SKM-1 treated with dmso at 0.1 percent for 144 hours (cell line): ENCODE results near the gene TTC32.
"Not testable (repeated sequence)": the region's sequence is repeated elsewhere in the genome, so short reads cannot be mapped to it uniquely, and the experiment has no call there.

ENCODE experiments used
- DNase-seq: peaks from one replicate; lab custom pipeline; 2025; ENCODE audit not compliant: unreplicated experiment; lab: John Stamatoyannopoulos, UW

TTC32 gene

DNA sequence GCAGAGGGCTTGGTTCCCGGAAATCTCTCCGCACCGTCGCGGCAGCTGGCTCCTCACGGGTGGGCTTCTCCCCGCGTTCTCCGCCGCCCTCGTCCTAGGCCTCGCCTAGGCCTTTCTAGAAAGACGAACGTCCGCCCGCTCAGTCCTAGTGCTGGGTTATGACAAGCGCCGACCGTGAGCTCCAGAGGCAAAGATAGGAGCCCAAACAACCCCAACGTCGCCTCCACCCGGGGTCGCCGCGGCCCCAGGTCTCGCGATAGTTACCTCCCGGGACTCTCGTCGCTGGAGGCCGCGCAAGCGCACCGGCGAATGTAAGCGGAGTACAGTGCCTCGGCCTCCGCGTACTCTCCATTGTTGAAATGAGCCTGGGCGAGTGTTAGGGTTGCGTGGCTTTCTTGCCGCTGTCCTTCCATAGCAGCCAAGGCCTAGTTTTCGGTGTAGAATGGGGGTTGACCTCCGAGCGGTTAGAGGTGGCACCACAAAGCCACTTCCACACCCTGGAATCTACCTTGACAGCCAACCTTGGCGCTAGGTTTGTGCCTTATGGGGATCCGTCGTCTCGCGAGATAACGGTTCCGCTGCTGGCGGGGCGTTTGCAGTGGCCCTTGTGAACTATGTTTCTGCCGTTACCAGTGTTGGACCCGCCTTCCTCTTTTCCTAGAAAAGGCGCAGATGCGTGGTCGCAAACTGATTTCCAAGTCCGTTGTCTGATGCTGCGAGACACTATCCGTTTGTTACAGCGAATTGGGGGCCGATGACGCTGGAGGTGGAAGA is at the start of gene TTC32:
TSS of gene TTC32 (minus strand) at position 542 of the 774 bp plus-strand sequence. CDS start at position 413, 129 bp downstream.
- peak; percentile 91 for DNase-seq

DNA sequence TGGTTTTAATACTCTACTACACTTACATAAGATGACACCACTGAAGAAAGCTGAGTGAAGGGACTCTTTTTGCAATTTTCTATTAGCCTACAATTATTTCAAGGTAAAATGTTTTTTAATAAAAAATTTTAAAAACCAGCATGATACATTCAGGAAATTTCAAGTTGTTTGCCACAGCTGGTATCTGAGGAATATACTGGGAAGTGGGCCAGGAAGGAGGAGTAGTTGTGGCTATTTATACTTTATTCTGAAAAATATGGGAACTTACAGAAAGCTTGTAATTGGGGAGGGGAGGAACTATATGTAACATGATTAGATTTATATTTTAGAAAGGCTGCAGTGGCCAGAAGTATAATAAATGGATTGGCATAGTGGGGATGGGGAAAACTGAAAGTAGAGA is 47.3 kb upstream of the TTC32 start:
- DNase-seq: no peak

DNA sequence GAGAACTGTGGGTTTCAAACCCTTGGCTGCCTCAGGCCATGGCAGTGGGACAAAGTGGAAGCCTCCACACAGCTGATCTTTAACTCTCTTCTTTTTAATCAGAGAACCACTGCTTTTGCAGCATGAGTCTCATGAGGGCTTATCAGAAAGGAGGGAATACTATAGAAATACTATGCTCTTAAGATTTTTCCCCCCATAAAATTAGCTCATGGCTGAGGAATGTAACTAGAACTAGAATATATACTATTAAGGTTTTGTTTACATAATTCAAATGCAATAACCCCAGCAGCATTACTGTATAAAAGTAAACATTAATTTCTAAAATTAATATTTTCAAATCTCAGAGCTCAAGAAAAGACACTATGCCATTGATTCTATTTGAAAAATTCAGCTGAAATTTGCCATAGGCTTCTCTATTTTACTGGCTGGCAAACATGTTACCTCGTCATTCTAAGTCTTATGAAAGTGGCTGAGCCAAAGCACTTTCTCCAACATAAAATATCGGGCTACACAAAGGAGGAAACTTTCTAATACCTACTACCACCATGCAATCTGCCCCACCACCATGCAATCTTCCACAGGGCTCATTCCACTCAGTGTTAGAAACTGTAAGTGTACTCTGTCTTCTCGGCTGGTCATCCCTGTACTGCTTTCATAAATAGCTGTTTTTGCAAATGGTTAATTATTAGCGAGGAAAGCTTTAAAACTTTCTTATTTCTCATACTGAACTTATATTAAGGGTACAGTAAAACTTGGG is 45.6 kb upstream of the TTC32 start:
- DNase-seq: no peak

DNA sequence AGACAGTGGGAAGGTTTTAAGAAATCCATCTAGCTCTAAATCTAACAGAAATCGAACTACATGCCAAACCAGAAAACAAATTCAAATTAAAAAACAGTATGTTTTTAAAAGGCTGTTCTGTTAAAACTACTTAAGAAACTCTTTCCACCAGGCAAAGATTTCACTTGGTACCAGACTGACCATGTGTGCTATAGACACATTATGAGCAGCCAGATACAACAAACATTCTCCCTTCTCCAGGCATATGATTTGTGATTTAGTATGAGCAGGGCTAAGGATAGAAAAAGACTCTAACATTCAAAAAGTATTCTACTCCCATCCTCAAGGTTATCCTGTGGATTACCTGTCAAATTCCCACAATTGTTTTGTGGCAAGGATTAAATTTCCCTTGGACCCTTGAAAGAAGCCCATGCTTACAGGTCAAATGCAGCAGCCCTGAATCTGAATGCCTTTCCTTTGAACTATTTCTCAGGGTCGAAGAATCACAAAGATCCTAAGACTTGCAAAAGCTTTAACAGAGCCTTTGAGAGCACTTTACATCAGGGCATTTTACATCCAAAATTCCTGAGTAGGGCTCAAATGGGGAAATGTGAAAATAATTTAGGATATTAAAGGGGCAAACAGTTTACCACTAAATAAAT is 42.5 kb upstream of the TTC32 start:
- DNase-seq: no peak

DNA sequence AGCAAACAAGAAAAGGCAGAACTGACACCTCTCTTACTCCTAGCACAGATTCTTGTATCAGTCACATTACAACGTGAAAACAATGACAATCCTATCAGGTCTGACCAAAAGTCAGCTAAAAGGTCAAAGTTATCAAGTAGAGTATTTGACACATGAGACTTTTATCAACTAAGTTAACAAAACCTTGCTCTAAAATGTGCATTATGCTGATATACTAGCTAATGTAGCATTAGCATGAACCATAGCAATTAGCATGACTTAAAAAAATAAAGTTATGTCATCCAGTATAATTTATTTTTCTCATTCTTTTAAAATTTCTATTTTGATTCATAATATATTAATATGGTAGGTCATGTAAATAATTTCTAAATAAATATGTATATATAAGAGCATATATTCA is 41.4 kb upstream of the TTC32 start:
- DNase-seq: no peak

DNA sequence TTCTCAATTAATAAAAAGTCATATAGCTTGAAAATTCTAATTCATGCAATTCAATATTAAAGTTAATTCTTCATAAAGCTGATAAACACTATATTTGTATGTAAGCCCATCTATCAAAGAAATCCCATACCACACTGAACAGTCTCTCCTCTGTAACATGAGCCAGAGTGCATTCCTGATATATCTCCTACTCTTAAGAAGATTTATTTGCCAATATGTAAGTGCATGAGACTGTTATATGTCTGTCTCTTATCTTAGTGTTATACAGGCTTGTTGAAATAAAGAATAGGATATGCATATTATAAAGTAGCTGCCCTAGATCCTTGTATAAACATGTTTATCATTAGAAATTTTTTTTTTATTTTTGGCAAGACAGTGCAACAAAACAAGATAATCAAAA is 40.4 kb upstream of the TTC32 start:
- DNase-seq: no peak

DNA sequence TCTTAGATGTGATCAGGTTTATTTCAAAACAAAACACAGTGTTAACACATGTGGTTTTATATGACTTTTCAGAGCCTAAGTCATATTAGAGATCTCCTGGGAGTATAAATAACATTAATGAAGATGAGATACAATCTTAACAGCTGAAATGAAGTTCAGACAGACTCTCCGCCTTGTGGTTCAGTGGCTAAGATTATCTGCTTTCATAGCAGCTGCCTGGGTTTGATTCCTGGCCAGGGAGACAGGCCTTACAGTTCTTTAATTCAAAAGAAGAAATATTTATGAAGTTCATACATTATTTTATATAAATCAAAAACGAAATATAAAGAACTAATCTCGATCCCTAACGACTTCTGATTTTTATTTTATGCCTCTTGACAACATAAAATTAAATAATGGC is 35.2 kb upstream of the TTC32 start:
- no peak for DNase-seq

DNA sequence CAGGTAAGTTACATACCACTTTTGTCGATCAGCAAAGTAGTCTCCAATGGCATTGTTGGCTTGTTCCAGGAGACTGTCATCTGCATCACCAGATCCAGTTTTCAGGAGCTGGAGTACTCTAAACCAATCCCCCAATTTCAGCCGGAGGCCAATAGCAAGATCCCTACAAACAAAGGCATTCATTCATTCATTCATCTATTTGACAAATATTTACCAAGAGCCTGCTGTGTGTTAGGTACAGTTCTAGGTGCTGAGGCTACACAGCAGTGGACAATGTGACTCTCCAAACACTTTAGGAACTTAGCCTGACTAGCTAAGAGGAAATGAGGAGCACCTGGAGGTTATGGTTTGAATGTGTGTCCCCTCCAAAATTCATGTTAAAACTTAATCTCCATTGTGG is 34.4 kb upstream of the TTC32 start:
- DNase-seq: no peak

DNA sequence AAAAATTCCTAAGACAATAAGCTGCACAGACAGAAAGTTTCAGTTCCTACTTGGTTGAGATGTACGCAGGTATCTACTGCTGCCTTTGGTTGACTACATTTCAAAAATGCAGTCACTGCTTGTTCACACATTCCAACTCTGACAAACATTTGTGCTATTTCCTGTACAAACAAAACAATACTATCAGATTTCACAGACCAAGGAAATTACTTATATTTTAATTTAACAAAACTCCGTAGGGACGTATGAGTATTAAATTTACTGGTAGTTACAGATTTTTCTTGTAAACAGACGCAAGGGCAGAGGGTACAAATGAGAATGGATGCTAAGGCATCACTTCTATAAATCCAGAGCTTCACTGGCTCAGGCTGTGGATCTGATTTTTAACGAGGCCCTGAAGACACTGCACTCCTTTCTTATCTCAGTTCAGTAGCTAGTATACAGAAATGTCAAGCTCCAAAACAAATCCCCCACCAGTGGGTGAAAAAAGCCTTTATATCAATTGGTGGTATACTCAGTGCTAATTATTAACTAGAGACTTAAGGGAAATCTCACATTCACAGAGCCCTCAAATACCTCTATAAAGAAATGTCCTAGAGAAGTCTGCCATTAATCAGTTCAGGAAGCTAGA is 31.7 kb upstream of the TTC32 start:
- no peak for DNase-seq

DNA sequence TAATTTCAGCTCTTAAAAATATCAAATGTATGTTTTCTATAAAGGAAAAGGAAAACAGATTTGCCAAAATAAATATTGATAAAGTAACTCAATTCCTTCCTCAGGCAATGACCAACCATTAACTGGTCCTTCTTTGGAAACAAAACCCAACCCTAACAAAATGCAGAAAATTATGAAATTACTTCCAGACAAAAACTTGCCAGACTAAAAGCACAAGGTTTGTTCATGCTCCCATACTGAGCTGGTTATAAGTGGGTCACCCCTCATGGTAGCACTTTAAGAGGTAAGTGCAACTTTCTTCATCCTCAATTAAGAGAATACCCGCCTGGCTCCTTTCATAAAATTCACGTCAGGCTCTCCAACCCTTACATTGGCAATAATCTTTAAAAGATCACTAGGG is 31.1 kb upstream of the TTC32 start:
- no peak for DNase-seq

DNA sequence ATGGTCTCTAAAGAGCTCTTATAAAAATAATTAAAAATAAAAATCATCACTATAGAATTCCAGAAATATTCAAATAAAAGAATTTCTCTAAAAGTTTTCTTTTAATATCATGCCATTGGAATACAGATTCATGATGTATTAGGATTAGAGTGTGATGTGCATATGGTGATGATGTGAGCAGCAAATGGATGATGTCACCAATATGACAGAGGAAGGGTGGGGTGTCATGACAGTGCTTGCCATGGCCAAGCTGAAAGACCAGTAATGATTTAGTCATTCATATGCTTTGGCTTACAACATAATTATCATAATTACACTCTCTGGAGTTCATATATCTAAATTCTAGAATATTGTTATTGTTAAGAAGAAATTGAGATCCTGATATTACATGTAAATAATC is 27.4 kb upstream of the TTC32 start:
- DNase-seq: no peak

DNA sequence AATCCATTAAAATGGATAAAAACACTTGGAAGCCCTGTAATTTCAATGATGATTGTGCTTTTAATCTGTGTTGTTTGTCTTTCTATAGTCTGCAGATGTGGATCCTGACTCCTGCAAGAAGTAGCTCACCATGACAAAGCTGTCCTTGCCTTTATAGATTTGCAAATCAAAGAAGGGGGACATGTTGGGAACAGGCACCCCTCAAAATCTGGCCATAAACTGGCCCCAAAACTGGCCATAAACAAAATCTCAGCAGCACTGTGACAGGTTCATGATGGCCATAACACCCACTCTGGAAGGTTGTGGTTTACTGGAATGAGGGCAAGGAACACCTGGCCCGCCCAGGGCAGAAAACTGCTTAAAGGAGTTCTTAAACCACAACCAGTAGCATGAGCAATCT is 26.0 kb upstream of the TTC32 start:
- not testable (repeated sequence) for DNase-seq

DNA sequence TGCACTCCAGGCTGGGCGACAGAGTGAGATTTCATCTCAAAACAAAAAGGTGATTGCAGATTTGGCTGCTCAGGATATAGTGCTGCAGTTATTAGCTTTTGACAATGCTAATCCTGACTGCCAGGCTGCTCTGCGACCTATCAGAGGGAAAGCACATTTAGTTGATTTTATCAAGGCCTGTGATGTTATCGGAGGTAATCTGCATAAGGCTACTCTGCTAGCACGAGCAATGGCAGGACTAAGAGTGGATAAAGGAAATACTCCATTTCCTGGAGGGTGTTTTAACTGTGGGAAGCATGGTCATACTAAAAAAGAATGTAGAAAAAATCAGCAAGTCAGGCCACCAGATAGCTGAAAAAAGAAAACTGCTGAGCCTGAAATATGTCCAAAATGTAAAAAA is 22.7 kb upstream of the TTC32 start:
- not testable (repeated sequence) for DNase-seq

DNA sequence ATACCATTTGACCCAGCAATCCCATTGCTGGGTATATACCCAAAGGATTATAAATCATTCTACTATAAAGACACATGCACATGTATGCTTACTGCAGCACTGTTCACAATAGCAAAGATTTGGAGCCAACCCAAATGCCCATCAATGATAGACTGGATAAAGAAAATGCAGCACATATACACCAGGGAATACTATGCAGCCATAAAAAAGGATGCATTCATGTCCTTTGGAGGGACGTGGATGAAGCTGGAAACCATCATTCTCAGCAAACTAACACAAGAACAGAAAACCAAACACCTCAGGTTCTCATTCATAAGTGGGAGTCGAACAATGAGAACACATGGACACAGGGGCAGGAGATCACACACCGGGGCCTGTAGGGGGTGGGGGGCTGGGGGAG is 20.4 kb upstream of the TTC32 start:
- DNase-seq: not testable (repeated sequence)

DNA sequence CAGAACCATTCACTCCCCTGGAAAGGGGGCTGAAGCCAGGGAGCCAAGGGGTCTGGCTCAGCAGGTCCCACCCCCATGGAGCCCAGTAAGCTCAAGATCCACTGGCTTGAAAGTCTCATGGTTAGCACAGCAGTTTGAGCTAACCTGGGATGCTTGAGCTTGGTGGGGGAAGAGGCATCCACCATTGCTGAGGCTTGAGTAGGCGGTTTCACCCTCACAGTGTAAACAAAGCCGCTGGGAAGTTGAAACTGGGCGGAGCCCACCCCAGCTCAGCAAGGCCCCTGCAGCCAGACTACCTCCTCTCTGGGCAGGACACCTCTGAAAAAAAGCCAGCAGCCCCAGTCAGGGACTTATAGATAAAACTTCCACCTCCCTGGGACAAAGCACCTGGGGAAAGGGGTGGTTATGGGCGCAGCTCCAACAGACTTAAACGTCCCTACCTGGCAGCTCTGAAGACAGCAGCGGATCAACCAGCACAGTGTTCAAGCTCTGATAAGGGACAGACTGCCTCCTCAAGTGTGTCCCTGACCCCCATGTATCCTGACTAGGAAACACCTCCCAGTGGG is 14.7 kb upstream of the TTC32 start:
- no peak for DNase-seq

DNA sequence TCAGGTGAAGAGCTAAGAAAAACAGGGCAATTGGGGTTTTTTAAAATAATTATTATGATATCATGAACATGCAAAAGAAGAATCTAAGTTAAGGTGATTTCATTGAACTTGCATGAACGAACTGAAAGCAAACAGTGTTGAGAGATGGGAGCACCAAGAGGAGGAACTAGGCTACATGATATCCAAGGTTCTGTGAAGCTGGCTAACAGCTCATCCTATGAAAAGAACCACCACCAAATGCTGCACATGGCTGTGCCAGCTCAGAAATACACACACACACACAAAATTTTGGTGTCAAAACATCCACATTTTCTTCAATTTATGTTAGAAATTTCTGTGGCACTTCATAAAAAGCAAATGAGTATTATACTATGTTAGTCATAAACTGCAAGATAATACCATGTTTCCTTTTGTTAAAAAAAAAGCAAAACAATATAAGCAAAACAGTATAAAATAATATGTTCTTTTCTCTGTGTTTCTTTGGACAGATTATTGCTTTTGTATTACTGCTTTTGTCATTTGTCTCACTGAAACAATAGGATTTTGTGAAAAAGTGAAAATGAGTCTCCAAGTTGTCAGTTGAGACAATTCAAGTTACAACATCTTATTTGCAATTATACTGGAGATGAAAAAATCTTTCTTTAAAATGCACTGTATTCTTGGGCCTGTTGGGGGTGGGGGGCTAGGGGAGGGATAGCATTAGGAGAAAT is 12.6 kb upstream of the TTC32 start:
- no peak for DNase-seq

DNA sequence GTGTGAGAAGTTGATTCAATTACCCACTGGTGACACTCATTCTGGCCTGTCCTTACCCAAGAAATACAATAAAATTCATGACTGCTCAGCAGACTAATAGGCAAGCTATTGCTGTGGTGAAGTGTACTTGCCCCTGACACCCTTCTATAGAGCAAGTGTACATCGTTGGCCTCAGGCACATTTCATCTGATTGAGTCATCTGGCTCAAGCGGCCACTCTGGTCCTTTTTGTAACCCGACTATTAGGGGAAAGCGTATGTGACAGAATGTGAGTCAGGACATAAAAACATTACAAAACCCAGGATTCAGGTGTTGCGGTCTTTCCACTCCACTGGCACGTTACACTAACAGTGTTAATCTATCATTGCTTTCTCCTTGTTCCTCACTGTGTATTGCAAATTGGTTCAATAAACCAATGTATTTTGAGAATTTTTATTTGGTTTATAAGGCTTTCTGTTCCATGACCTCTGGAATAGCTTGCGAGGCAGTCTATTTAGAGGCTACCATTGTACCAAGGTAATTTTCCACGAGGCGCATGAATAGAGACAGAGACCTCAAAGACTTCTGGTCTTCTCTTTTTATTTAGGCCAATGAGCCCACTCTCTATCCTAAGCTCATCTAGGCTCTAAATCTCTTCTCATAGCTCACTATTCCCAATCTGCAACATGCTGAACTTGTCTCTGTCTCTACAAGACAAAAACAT is 10.2 kb upstream of the TTC32 start:
- DNase-seq: no peak

DNA sequence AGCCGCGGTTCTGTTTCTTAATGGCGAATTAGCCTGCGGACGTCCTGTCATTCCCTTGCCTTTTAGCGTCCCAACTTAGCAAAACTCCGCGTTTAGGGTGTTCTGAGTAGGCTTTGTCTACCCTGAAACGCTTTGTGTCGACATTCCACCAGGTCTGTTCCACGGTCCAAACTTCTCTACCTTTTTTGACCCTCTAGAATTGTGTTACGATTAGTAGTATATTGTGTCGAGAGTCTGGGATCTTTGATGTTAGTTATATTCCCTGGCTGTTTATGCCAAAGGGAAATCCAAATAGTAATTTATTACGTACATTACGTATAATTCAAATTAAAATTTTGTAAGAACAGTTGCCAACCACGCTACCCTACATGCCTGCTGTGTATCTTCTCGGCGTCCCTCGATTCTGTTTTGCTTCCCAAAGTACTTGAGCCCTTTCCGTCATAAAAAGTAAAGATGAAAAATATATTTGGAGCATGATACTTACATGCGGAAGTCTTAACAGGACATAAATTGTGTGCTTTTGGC is 495 bp upstream of the TTC32 start:
- DNase-seq: no peak

DNA sequence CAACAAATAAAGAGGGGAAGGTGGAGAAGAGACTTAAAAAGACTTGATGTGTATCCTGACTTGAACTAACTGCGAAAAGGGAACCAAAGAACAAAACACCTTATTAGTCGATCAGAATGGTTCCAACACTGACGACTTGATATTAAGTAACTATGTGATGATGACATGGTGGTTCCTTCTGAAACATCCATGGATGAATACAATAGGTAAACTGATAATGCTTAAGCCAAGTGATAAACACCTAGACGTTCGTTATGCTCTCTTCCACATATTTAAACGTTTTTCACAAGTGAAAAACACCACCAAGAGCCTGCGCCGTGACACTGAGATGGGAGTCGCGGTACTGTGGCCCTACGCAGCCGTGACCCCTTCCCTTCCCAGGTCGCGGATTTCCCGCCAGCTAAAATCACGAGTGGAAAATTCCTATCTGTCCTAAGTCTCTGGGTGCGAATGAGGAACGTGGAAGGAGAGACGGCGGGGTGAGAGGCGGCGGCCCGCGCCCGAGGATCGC is 797 bp downstream of the TTC32 start:
- DNase-seq: no peak
